HG02678 (cell line): ENCODE results near the gene HINT2.

Experiments
- ATAC-seq: cut with Tn5 transposase; IDR thresholded peaks from one replicate; pipeline ENCODE4 v1.9.1; 2021; ENCODE audit warnings: mild to moderate bottlenecking, moderate library complexity; ENCODE audit not compliant: unreplicated experiment

Gene HINT2

GRCh38 chr9:35814841-35815543, at the start of gene HINT2:
Gene HINT2, minus strand, starts transcription at chr9:35815042. Its CDS starts 63 bp downstream, at chr9:35814979.
- peak; percentile 78 for ATAC-seq

- no peak for ATAC-seq
These were observed 48.7 kb upstream of the HINT2 start for GRCh38 chr9:35863583-35863982.

- no peak for ATAC-seq
These were observed 47.5 kb upstream of the HINT2 start for GRCh38 chr9:35862328-35862727.

- no peak for ATAC-seq
These were observed 46.5 kb upstream of the HINT2 start for GRCh38 chr9:35861161-35861897.

GRCh38 chr9:35859990-35860339, 45.1 kb upstream of the HINT2 start:
- ATAC-seq: no peak

- ATAC-seq: no peak
These were observed 44.6 kb upstream of the HINT2 start for GRCh38 chr9:35859310-35859989.

GRCh38 chr9:35858458-35858857, 43.6 kb upstream of the HINT2 start:
- ATAC-seq: no peak

- ATAC-seq: no peak
These were observed 42.0 kb upstream of the HINT2 start for GRCh38 chr9:35856882-35857281.

GRCh38 chr9:35856206-35856605, 41.4 kb upstream of the HINT2 start:
- ATAC-seq: no peak

GRCh38 chr9:35854091-35854762, 39.4 kb upstream of the HINT2 start:
- no peak for ATAC-seq

- ATAC-seq: no peak
These were observed 38.3 kb upstream of the HINT2 start for GRCh38 chr9:35852876-35853865.

- no peak for ATAC-seq
These were observed 37.5 kb upstream of the HINT2 start for GRCh38 chr9:35852267-35852815.

- peak; percentile 90 for ATAC-seq
These were observed 33.1 kb upstream of the HINT2 start for GRCh38 chr9:35847792-35848572.

GRCh38 chr9:35845824-35846771, 31.3 kb upstream of the HINT2 start:
- no peak for ATAC-seq

GRCh38 chr9:35844628-35845270, 29.9 kb upstream of the HINT2 start:
- ATAC-seq: no peak

GRCh38 chr9:35842795-35843194, 28.0 kb upstream of the HINT2 start:
- peak; percentile 72 for ATAC-seq

- no peak for ATAC-seq
These were observed 27.3 kb upstream of the HINT2 start for GRCh38 chr9:35842020-35842745.
